ENCODE data around the gene FMN1.

Gene FMN1

DNA sequence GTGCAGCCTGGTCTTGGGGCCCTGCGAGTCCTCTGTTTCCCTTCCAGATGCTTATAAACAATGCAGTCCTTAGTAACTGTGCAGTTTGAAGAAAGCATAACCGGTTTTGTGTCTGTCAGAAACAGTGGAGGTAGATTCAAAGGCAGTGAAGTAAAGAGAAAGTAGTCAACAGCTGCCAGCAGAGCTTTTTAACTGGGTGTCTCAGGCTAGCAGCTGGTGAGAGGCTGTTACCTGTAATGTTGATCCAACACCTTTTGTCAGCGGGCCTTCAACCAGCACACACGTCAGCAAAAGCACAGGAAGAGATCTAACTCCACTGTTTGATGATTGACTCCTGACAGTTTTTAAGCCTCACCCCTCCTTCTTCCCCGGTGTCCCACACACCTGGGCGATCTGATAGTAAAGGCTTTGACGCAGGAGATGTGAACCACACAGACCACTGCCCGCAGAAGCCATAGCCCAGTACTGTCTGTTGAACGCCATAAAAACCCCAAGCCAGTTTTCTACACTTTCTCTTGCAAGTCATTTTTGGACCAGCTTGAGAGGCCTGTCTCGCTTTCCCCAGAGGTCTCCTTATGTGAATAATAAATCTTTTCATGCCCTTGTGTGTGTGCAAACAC is 178.0 kb downstream of the FMN1 start:
- DNase-seq (ENCODE audit: low read depth in 2 of 2): no peak

DNA sequence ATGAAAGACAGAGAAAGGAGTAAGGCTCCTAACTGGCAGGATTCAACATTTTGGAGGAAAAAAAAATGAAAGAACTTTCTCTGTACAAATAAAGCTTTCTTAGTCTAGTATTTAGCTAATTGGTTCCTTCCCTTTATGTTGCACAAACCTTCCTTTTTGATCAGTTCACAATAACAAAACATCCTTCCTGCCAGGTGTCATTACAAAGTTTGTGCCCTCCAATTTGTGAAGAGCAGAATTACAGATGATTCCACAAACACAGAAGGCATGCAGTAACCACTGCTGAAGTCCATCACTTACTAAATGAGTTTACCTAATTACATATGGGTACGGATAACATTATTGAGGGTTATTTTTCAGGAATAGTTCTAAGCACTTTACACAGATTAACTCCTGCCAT is 179.9 kb downstream of the FMN1 start:
- DNase-seq (ENCODE audit: low read depth in 2 of 2): no peak

DNA sequence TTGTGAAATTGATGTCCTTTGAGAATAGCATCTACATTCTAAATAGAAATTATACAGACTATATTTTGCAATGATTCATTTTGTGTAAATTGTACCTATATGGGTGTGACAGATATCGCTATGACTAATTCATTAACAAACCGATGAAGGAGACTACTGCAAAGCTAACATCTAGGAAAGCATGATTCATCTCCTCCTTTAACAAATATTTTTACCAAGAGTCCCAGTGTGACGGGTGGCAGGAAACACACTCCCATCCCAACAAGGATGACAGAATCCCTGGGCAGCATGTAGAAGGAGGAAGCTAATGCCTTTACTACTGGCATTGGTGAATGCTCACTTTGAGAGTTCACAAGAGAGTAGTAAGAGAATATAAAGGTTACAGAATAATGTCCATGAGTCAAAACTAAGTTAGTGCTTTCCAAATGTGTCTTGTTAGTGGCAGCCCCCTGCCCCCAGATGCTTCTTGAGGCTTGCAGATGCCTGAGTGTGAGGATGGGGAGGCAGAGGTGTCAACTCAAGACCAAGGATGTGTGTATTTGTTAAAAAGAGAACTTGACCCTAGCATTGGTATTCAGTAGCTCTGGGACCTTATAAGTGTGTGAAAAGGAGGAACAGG is 180.6 kb downstream of the FMN1 start:
- DNase-seq (ENCODE audit: low read depth in 2 of 2): no peak

DNA sequence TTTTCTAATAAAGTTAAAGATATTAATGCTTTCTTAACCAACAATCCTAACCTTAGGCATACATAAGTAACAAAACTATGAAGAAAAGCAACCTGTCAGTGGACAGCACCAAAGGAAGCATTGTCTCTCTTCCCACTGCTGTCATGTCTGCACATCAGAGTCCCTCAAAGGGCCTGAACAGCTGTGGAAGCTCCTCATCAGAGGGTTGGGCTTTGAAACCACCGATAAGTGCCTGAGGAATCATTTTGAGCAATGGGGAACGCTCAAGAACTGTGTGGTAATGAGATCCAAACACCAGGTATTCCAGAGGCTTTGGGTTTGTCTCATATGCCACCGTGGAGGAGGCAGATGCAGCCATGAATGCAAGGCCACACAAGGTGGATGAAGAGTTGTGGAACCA is 182.5 kb downstream of the FMN1 start:
- no peak for DNase-seq (ENCODE audit: low read depth in 2 of 2)

DNA sequence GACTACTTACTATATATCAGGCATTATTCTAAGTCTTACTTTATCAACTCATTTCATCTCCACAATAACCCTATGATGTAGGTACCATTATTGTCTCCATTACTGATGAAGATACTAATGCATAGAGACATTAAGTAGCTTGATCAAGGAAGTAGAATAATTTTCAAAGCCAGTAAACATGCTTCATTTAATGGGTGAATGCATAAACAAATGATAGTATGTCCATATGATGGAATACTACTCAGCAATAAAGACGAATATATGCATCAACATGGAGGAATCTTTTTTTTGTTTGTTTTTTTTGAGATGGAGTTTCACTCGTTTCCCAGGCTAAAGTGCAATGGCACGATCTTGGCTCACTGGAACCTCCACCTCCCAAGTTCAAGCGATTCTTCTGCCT is 184.9 kb downstream of the FMN1 start:
- no peak for DNase-seq (ENCODE audit: low read depth in 2 of 2)

DNA sequence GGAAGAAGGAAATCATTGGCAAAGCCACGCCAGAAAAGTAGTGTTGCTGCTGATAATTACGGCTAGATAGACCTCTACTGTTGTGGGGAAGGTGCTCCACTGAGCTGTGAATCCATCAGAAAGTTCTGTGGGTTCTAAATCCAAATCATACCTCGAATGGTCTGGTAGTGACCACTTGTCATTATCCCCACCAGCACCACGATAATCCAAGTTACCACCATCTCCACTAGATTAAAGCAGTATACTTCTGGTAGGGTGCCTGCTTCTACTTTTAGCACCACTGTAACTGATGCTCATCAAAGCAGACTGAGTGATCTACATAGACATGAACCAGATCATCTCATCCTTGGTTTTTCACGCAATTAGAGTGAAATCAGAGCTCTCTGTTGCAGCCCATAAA is 185.5 kb downstream of the FMN1 start:
- no peak for DNase-seq (ENCODE audit: low read depth in 2 of 2)

DNA sequence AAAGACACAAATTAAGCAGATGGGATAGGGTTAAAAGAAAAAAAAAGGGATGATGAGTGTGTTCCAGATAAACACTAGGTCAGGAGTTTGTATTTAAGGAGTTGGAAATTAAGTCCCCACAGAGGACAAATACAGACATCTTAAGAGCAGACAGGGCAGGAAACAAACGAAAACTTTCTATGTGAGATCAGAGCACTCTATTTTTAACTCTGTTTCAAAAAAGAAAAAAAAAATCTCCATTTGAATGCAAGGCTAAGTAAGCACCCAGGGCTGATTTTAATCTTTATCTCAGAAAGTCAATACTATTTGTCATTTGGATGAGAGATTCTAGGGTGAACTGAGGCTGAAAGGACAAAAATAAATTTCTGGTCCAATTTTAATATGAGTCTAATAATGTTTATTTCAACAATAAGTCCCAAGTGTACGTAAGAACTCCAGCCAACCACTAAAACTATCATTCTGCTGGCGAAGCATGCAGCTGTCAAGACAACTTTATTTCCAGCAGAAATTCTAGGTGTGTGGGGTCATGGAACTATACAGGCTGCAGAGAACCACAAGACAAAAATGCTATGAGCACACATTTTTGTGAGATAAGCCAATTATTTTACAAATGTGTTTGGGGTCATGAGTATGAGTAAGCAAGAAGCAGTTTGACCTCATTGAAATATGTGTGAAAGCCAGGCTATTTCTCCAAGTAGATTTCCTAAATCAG is 186.1 kb downstream of the FMN1 start:
- no peak for DNase-seq (ENCODE audit: low read depth in 2 of 2)

DNA sequence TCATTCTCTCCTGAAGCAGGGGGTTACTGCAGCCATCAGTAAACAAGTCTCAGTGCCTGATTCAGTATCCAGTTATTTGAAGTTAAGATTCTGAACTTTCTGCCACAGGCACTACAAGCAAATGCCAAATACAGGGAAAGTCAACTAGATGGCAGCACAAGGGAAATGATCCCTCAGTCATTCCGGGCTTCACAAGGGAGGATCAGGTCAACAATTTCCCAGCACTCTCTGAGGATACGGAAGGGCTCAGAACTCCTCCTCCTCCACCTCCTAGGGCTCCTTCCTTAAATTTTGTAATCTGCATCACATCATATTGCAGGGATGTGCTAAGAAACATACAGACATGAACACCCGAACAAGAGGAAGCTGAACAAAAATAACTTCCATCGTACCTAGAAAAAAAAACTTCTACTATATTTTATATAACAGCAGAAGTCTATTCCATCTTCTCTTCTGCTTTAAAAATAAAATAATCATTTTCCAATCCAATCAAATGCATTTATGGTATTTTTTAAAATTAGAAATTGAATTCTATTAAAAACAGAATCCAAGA is 187.1 kb downstream of the FMN1 start:
- no peak for DNase-seq (ENCODE audit: low read depth in 2 of 2)

DNA sequence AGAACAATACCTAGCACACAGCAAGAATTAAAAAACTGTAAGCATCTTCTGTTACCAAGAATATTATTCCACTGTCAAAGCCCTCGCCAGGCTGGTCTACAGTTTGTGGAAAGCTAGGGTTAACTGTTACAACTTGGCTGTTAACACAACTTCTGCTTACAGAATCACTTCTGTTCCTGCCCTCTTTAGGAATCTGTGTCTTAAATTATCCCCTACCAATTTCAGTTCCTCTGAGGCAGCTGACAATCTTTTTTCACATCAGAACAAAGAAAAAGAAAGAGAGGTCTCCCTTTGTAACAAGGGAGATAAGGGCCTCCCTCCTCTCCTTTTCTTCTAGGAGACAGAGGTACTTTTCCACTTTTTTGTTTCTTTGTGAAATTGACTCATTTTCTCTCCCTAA is 188.9 kb downstream of the FMN1 start:
- no peak for DNase-seq (ENCODE audit: low read depth in 2 of 2)

DNA sequence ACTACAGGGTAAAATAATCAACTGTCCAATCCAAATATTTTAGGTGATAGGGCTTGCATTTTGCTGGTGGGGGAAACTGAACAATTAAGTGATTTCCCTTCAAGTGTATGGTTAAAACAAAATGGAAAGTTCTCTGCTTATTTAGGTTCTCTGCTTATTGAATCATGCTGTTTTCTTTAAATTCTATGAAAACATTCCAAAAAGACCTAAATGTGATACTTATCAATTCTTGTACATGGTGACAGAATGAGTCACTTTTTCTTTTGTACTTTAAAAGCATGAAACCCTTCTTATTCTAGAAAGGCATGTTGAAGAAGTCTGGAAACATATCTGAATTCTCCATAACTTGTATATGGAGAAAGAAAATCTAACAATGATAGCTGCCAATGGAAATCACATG is 192.6 kb downstream of the FMN1 start:
- no peak for DNase-seq (ENCODE audit: low read depth in 2 of 2)

DNA sequence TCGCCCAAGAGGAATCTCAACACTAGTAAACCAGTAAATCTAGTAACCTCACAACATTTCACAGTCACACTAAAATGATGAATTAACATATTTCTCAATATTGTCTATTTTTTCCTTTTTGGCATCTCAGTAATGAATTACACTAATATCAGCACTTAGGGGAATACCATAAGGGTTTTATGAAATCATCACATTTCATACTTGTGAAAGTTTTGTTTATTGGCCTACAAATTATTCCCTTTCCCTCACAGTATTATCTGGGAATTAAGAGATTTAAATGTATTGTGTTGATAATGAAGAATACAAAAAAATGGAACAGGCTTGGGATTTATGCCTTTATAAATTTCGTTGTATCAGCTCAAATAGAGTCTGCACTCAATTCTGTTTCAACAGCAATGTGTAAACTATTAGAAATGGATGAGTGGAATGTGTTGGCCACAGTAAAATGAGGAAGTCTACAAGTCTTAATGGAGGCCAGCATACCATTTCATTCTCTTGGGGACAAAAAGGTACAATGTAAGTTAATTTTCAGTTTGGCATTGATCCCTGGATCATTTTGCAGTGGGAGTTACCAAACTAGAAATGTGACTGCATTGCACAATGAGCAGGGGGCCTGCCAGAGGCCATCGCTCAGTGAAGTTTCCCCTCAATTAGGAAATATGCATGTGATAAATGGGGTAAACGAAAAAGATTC is 195.4 kb downstream of the FMN1 start:
- DNase-seq (ENCODE audit: low read depth in 2 of 2): no peak

DNA sequence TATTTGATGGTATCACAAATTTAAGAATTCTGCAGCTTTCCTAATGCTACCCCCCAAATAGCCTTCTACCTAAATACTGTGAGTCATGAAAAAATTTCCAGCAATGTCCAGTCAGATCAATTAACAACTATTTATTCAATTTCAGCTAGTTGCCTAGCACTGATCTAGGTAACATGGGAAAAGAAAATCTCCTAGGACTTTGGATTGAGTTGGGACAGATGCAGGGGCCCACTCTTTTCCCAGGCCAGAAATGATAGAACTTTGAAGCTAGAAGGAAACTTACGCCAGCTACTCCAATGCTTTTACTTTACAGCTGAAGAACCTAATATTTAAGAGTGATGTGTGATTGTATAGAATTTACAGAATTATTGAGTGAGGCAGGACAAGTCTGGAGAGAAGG is 196.3 kb downstream of the FMN1 start:
- DNase-seq (ENCODE audit: low read depth in 2 of 2): no peak

DNA sequence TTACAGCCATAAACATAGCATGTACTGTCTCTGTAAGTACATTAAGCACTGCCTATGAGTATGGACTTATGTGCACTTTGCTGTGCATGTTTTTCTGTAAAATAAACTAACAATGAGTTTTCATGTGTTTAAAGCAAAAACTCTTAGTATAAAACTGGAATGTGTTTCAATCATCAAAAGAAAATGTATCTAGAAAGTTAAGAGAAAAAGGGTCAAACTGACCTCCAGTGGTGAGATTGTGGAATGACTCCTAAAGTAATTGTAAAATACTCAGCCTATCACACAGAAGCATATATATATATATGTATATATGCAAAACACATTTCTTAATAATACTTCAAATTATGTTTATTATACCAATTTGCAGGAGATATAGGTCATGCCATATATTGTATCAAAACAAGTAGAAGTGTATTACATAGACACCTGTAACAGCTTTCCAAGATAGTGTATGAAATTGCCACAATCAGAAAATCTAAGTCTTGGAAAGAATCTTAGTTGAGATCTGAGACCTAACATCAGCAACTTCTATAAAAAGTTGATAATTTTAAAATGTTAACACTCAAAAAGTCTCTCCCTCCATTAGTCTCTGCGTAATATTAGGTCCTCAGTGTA is 199.6 kb downstream of the FMN1 start:
- DNase-seq (ENCODE audit: low read depth in 2 of 2): no peak

DNA sequence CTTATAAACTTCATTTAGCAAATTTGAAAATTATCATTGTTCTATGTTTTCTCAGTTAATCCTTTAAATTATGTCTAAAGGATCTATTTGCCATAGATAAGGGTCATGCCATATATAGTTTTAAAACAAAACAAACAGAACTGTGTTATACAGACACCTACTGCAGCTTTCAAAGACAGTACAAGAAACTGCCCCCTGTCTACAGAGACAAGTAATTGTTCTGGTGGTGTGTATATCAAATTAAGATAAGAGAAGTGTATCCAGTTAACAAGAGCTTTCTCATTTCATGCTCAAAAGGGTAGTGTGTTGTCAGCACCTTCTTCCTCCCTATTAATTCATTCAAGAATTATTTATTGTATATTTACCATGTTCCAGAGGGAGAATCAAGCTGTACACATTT is 201.2 kb downstream of the FMN1 start:
- no peak for DNase-seq (ENCODE audit: low read depth in 2 of 2)

DNA sequence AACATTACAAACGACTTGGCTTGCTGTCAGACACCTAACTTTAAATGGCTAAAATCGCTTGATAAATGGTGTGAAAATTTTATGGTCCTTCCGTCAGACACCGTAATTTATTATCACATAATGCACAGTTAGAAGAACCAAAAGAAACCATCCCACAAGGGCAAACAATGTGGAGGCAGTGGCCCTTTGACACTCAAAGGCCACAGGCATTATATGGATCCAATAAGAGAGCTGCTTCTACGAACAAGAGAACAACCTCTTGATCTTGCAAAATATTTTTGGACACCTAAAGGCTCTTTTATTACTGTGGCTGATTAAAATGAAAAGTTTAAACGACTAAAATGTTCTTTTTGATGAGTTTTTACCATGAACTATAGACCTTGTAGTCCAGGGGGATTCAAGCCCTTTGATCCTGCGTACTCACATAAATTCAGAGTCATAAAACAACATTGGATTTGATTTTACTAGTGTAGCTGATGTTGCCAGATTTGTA is 202.8 kb downstream of the FMN1 start:
- DNase-seq (ENCODE audit: low read depth in 2 of 2): no peak

DNA sequence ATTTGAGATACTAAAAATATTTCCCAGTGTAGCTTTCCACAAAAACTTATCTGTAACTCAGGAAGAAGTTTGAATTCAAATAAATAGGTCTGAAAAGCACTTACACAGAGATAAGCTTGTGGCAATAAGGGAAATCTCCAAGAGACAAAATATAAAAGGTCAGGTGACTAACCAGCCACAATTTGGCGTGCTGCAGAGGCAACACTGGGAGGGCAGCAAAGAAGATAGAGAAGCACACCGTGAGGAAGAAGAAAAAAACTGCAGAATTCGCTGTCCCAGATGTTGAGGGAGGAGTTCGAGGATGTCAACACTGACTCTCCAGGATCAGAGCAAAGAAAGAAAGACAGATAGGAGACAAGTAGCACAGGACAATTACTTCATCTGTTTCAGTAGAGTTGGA is 204.4 kb downstream of the FMN1 start:
- no peak for DNase-seq (ENCODE audit: low read depth in 2 of 2)

DNA sequence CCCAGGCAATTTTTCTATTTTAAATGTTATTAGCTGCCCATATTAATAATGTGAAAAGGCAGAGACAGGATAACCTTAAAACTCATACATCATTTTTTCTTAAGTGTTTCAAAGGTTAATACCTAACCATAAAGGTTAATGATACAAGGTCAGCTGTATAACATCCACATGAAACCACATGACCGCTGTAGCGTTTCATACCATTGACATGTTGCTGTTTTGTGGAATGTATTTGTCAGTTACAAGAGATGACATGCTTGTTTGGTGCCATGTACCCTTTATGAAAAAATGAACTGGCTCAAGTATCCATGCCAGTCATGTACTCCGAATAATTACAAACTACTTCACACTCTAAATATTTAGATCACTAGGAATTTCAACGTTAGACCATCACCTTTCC is 207.4 kb downstream of the FMN1 start:
- no peak for DNase-seq (ENCODE audit: low read depth in 2 of 2)

DNA sequence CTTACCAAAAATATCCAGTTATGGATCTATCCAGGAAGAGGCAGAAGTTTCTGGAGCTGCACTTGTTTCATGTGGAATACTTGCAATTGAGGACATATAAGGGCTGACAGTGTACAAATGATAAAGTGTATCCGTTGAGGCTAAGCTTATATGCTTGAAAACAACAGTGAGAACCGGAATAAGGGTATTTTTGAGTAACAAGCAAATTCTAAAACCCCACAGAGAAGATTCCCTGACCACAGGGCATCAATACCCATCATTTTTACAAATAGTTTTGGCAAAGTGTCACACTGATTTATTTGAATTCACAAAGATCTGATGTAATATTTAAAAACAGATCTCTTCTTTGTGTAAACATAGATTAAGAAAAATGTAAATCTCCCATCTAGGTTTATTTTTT is 208.4 kb downstream of the FMN1 start:
- DNase-seq (ENCODE audit: low read depth in 2 of 2): no peak

DNA sequence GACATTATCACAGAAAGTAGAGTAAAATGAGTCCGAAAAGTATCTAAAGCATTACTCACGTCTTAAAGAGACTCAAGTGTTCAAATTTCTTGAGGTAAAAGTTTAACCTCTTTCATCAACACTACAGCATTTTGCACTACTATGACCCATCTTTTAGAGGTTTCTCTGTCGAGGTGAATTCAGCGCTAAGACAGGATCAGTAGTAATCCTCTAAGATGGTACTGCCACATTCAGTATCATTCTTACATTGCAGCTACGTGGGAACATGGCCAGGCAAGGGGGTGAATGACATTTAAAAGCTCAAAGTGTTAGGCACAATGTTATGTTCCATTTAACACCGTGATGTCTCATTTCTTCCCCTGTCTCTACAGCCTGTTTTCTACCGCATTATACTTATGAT is 210.8 kb downstream of the FMN1 start:
- no peak for DNase-seq (ENCODE audit: low read depth in 2 of 2)

DNA sequence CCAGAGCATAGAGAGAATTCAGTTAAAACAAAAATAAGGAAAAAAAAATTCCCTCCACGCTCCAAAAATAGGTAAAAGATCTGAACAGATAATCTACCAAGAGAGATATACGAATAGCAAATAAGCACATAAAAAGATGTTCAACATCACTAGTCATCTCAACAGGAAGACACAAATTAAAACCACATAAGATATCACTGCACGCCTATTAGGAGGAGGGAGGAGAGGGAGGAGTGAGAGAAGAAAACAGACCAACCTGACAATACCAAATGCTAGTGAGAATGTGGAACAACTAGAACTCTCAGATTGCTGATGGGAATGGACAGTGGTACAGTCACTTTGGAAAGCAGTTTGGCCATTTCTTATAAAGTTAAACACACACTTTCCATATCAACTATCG is 212.5 kb downstream of the FMN1 start:
- no peak for DNase-seq (ENCODE audit: low read depth in 2 of 2)

DNA sequence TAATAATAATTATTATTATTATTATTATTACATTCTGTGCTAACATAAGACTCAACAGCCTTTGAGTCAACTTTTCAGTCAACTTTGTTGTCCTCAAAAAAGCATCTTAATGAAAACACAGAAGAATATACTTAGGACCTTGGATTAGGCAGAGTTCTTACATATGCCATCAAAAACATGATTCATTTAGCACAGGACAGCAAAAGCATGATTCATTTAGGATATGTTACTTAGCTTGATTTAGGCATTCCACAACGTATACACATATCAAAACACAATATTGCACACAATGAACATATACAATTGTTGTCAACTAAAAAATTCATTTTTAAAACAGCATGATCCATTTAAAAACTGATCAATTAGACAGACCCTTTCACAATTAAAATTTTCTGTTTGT is 213.0 kb downstream of the FMN1 start:
- DNase-seq (ENCODE audit: low read depth in 2 of 2): no peak

DNA sequence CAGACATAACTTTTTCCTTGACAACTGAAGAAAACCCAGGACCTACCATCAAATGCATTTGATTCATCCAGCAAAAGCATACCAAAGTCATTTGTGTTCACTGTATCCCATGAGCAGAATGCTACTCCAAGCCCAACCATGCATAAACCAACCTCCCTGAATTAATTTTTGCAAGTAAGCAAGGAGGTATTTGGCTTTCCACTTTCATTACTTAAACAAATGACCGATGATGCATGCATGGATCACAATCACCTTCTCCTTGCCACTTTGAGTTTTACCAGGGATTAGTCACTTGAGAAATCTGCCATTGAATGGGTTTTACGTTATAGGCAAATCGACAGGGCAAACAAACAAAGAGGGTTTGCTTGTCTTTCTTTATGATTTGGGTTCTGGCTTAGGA is 214.8 kb downstream of the FMN1 start:
- DNase-seq (ENCODE audit: low read depth in 2 of 2): no peak
